Erythroblast (primary cell): ENCODE data around the gene NPB.

Experiments used
- GATA1 ChIP-seq: IDR thresholded peaks from 2 replicates; pipeline ENCODE4 v1.6.1; 2011; ENCODE audit warnings: low read depth, mild to moderate bottlenecking, control low read depth, low read length, moderate library complexity
- POLR2A ChIP-seq: IDR thresholded peaks from 2 replicates; pipeline ENCODE4 v1.6.1; 2011; ENCODE audit warnings: mild to moderate bottlenecking, low read length

DNA sequence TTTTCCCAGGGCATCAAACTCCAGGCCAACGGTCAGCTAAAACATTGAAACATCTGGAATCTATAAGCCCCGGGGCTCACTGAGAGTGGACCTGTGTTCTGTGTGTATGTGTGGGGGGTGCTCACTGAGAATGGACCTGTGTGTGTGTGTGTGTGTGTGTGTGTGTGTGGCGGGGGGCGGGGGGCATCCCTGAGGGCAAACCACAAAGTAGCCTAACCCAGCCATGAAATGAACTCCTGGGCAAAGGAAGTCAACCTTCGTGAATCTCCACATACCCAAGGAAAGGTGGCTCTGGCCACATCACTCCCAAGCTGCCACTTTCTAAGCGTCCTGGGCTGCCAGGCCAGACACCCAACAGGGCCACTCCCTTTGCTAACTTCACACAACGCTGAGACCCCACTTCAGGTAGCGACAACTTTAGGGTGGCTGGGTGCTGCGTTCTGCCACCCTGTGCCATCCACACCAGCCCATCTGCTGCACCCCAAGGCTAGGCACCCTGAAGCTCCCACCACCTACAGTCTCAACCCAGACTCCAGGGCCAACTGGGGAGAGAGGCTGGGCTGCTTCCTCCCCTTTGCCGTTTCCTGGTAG lies 23.9 kb downstream of the NPB start:
- no peak for TF ChIP-seq POLR2A
- TF ChIP-seq GATA1 = no peak
